Subcutaneous adipose tissue (tissue), 4 donors: ENCODE measurements around the gene AP3D1. TPM values are rescaled to one million over a fixed set of nuclear protein-coding genes. Genes with fewer than 3 reads are reported as not detected.

ENCODE experiments used
- CTCF ChIP-seq: fragments of 450-650 bp; IDR thresholded peaks from one replicate; pipeline ENCODE4 v1.5.1; 2016; ENCODE audit warnings: low read depth, mild to moderate bottlenecking, control low read depth, antibody characterized with exemption, moderate library complexity
- total RNA-seq, 4 donors: library from RNA; depleted of rRNA; stranded (reverse); fragments of >200 nt; gene quantifications; one replicate each; pipeline ENCODE4 v1.1.0, GENCODE V29; 2016

AP3D1 gene
- total RNA-seq, 4 donors from 2014 or later, result 46.6 to 94.0 (median 57.5) TPM

- no peak for TF ChIP-seq CTCF
These were observed 54.0 kb downstream of the AP3D1 start for GRCh38 chr19:2097203-2097885.

- no peak for TF ChIP-seq CTCF
These were observed 54.7 kb downstream of the AP3D1 start, which contains the start of gene IZUMO4 for GRCh38 chr19:2096480-2097202. TSS of gene IZUMO4 (plus strand) at chr19:2096915. CDS start at chr19:2096946, 31 bp downstream.

GRCh38 chr19:2096034-2096479 is 55.3 kb downstream of the AP3D1 start, which contains the start of gene MOB3A:
TSS of gene MOB3A (minus strand) at chr19:2096326. CDS start at chr19:2078560, 17,766 bp downstream.
- TF ChIP-seq CTCF, result no peak

- TF ChIP-seq CTCF, result no peak
These were observed 61.7 kb downstream of the AP3D1 start for GRCh38 chr19:2089727-2090053.

- no peak for TF ChIP-seq CTCF
These were observed 62.2 kb downstream of the AP3D1 start for GRCh38 chr19:2089001-2089711.

GRCh38 chr19:2087621-2088100 is 63.7 kb downstream of the AP3D1 start:
- no peak for TF ChIP-seq CTCF
